ENCODE data around the gene IREB2.

DNA sequence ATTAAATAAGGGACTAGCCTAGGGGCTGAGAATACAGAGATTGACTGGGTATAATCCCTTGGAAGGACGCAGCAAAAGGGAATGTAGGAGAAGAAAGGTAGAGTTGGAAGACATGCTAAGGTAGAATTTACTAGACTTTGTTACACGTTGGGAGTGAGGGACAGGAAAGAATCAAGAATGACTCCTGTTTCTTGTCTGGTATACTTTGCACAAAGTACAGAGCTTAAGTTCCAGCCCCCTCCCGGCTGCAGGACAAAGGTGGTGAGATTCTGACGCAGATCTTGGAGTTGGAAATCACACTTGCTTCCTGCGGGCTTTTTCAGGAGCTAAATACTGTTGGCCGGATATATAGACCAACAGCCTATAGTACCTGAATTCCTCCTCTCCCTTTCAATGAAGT lies 70.3 kb downstream of the IREB2 start:
- no peak for TF ChIP-seq POLR2A (IDR thresholded peaks at IDR 0.05)
- TF ChIP-seq, protein P1, sequence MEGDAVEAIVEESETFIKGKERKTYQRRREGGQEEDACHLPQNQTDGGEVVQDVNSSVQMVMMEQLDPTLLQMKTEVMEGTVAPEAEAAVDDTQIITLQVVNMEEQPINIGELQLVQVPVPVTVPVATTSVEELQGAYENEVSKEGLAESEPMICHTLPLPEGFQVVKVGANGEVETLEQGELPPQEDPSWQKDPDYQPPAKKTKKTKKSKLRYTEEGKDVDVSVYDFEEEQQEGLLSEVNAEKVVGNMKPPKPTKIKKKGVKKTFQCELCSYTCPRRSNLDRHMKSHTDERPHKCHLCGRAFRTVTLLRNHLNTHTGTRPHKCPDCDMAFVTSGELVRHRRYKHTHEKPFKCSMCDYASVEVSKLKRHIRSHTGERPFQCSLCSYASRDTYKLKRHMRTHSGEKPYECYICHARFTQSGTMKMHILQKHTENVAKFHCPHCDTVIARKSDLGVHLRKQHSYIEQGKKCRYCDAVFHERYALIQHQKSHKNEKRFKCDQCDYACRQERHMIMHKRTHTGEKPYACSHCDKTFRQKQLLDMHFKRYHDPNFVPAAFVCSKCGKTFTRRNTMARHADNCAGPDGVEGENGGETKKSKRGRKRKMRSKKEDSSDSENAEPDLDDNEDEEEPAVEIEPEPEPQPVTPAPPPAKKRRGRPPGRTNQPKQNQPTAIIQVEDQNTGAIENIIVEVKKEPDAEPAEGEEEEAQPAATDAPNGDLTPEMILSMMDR (IDR thresholded peaks at IDR 0.05) = no peak
